Right lobe of liver (tissue), 6 donors: ENCODE data around the gene DAAM1. TPM values are rescaled to one million over a fixed set of nuclear protein-coding genes. Genes with fewer than 3 reads are reported as not detected.

Experiments
- ATAC-seq, 4 donors: fragments of 200-7000 bp; cut with Tn5 transposase; one replicate each; pipeline ENCODE4 v1.9.1; 2020; ENCODE audit warnings: mild to moderate bottlenecking in 4 of 4, moderate library complexity in 4 of 4
- DNase-seq, 3 donors: peaks; one replicate each; pipeline ENCODE4 v3.0.0-alpha.2; 2020
- H3K27ac ChIP-seq, 3 donors: fragments of 200-600 bp; one replicate each; pipeline ENCODE4 v1.8.0; 2022
- H3K27me3 ChIP-seq, 2 donors: fragments of 200-600 bp; one replicate each; pipeline ENCODE4 v1.8.0; 2022
- H3K36me3 ChIP-seq, 4 donors: fragments of 200-600 bp; sonication (generic) in 1 of 4; one replicate each; pipeline versions ENCODE4 v1.5.1 to v1.8.0; 2017 to 2022; ENCODE audit warnings: control low read depth in 1 of 4
- H3K4me1 ChIP-seq, 4 donors: fragments of 200-600 bp; sonication (generic) in 1 of 4; one replicate each; pipeline versions ENCODE4 v1.5.1 to v1.8.0; 2017 to 2022; ENCODE audit warnings: control low read depth in 1 of 4
- H3K4me3 ChIP-seq, 3 donors: fragments of 200-600 bp; one replicate each; pipeline ENCODE4 v1.8.0; 2022
- H3K9me3 ChIP-seq, 4 donors: fragments of 200-600 bp; sonication (generic) in 1 of 4; one replicate each; pipeline versions ENCODE4 v1.5.1 to v1.8.0; 2017 to 2022; ENCODE audit warnings: control low read depth in 1 of 4
- CTCF ChIP-seq, 4 donors: fragments of 200-600 bp in 3 of 4; fragments of 450-650 bp in 1 of 4; IDR thresholded peaks; one replicate each; pipeline versions ENCODE4 v1.5.1 to v1.8.0; 2016 to 2022; ENCODE audit warnings: antibody characterized with exemption in 4 of 4, mild to moderate bottlenecking in 2 of 4
- POLR2A ChIP-seq: fragments of 450-650 bp; IDR thresholded peaks from one replicate; pipeline ENCODE4 v1.6.1; 2017; ENCODE audit warnings: antibody characterized with exemption, mild to moderate bottlenecking
- WGBS: methylation state at CpG from one replicate; pipeline ENCODE4 v1.1.6; 2018; ENCODE audit warnings: low coverage, low lambda C conversion rate; ENCODE audit not compliant: insufficient coverage; ENCODE audit errors: missing lambda C conversion rate; 5-methylcytosine and 5-hydroxymethylcytosine counted together
- intact Hi-C, 2 donors: fragments of 100-400 bp; cut with DNase I; formaldehyde crosslinking; loops; one replicate each; pipeline versions ENCODE4 v1.11.2 to v1.14.1; 2022
- total RNA-seq, 6 experiments: library from RNA; depleted of rRNA in 2 of 6; stranded (reverse); fragments of >200 nt in 2 of 6; fragmentation: NEBNext Ultra II Directional in 3 of 6; extraction: Animal tissue kit (Norgen Biotek cat#: 25700) in 3 of 6; gene quantifications; one replicate each; pipeline versions ENCODE4 v1.1.0 to v1.2.4, GENCODE V29; 2016 to 2023
- donor health status: DM: no; HTN: yes; CAD: no.
- donor health status: DM: no; HTN: no; CAD: no.
- donor health status: DM: no; HTN: no; CAD: no.
- donor health status: DM: no; HTN: yes; CAD: no.
- donor health status: DM: no; HTN: yes; CAD: no.

DAAM1 gene
- total RNA-seq, 6 experiments from 2014 or later, result 17.2 to 43.6 (median 25.3) TPM

GRCh38 chr14:59313658-59314608 lies 125.5 kb downstream of the DAAM1 start:
- H3K36me3 ChIP-seq, result no peaks in the 10 kb centered on the region
- no peak overlapping the region for H3K4me3 ChIP-seq
- intact Hi-C loops, result no loop called here
- H3K27me3 ChIP-seq, result no peaks in the 10 kb centered on the region
- WGBS, result 14% methylated on average over 3 of the region's 3 CpGs
- TF ChIP-seq CTCF (IDR thresholded peaks at IDR 0.05), result peak; percentile 6 to 49 (median 30)
- TF ChIP-seq POLR2A, result no peak
- H3K9me3 ChIP-seq, result no peaks in the 10 kb centered on the region
- ATAC-seq (peak; percentile 71 to 83 (median 78)), DNase-seq (peak in 2 of 3 donors; percentile 29 to 61)
- H3K27ac ChIP-seq, result peak overlapping the region; percentile 30 to 82 (median 53)
- H3K4me1 ChIP-seq, result peaks cover 2 to 77% (median 33%) of the 10 kb centered on the region in 4 donors

- Histone ChIP-seq H3K4me3 (peak overlapping the region in 1 of 3 donors; percentile 1), H3K4me1 (peaks cover 2 to 73% (median 33%) of the 10 kb centered on the region in 4 donors), H3K27me3 (no peaks in the 10 kb centered on the region), H3K9me3 (no peaks in the 10 kb centered on the region), H3K36me3 (no peaks in the 10 kb centered on the region), H3K27ac (peak overlapping the region; percentile 30 to 82 (median 53))
- DNase-seq (no peak), ATAC-seq (peak; percentile 59 to 81 (median 73))
- TF ChIP-seq CTCF (IDR thresholded peaks at IDR 0.05) (no peak), POLR2A (no peak)
- 48% methylated on average over 5 of the region's 5 CpGs for WGBS
- intact Hi-C loops, result no loop called here
Measured at GRCh38 chr14:59314953-59315599, 126.6 kb downstream of the DAAM1 start.

GRCh38 chr14:59316151-59316830 lies 127.8 kb downstream of the DAAM1 start:
- Histone ChIP-seq H3K36me3 (no peaks in the 10 kb centered on the region), H3K27ac (peak overlapping the region in 2 of 3 donors; percentile 53 to 82), H3K9me3 (no peaks in the 10 kb centered on the region), H3K4me1 (peaks cover 2 to 73% (median 33%) of the 10 kb centered on the region in 4 donors), H3K27me3 (no peaks in the 10 kb centered on the region), H3K4me3 (no peak overlapping the region)
- intact Hi-C loops, result no loop called here
- no peak for DNase-seq
- WGBS, result 14% methylated on average over 1 of the region's 1 CpG
- TF ChIP-seq CTCF (IDR thresholded peaks at IDR 0.05) (no peak), POLR2A (no peak)
- ATAC-seq, result no peak

GRCh38 chr14:59317346-59317745 lies 128.9 kb downstream of the DAAM1 start:
- no peak for ATAC-seq
- DNase-seq, result no peak
- TF ChIP-seq POLR2A (no peak), CTCF (IDR thresholded peaks at IDR 0.05) (no peak)
- WGBS, result 92% methylated on average over 2 of the region's 2 CpGs
- Histone ChIP-seq H3K27me3 (no peaks in the 10 kb centered on the region), H3K4me1 (peaks cover 2 to 70% (median 30%) of the 10 kb centered on the region in 4 donors), H3K27ac (peak overlapping the region in 1 of 3 donors; percentile 60), H3K4me3 (no peak overlapping the region), H3K9me3 (no peaks in the 10 kb centered on the region), H3K36me3 (no peaks in the 10 kb centered on the region)
- intact Hi-C loops, result no loop called here
